H1 (cell line): Measurements from ENCODE around the gene KATNIP. TPM values are rescaled to one million over a fixed set of nuclear protein-coding genes. Genes with fewer than 3 reads are reported as not detected.

ENCODE experiments used
- CTCF ChIA-PET: fragments of 300-600 bp; sonication (Branson Sonifier 250); formaldehyde crosslinking; loops from one replicate; lab custom pipeline; 2021; ENCODE audit not compliant: partially characterized antibody; lab: Charles Lee
- POLR2A ChIA-PET: fragments of 300-600 bp; sonication (Branson Sonifier 250); formaldehyde crosslinking; loops from one replicate; lab custom pipeline; 2021; ENCODE audit warnings: inconsistent platforms; ENCODE audit not compliant: partially characterized antibody; lab: Charles Lee
- DNase-seq, 2 experiments: peaks; one replicate each; pipeline versions ENCODE4 v3.0.0 to v3.0.0-alpha.2; 2010 to 2022; ENCODE audit warnings: low spot score in 2 of 2, low read depth in 1 of 2, mixed read lengths in 1 of 2
- FAIRE-seq: peaks from 2 replicates; lab custom pipeline; 2011; peaks lifted over from hg19 to GRCh38; lab: Jason Lieb, UNC
- H2AFZ ChIP-seq: 2 replicates; pipeline ENCODE4 v1.8.1; 2012; ENCODE audit warnings: low read length, inconsistent platforms
- H2AK5ac ChIP-seq: 2 replicates; pipeline ENCODE4 v1.6.1; 2013; ENCODE audit warnings: low read depth, low read length
- H2BK120ac ChIP-seq: replicated peaks from 2 replicates; pipeline ENCODE3; 2013; ENCODE audit warnings: low read depth, low read length, inconsistent platforms
- H2BK12ac ChIP-seq: 2 replicates; pipeline ENCODE4 v1.6.1; 2013; ENCODE audit warnings: low read depth, low read length
- H2BK15ac ChIP-seq: 2 replicates; pipeline ENCODE4 v1.6.1; 2013; ENCODE audit warnings: low read length
- H2BK20ac ChIP-seq: 2 replicates; pipeline ENCODE4 v1.6.1; 2013; ENCODE audit warnings: low read length
- H2BK5ac ChIP-seq: 2 replicates; pipeline ENCODE4 v1.6.1; 2013; ENCODE audit warnings: low read depth, low read length
- H3K14ac ChIP-seq: 2 replicates; pipeline ENCODE4 v1.6.1; 2013; ENCODE audit warnings: inconsistent platforms; ENCODE audit not compliant: insufficient read length
- H3K18ac ChIP-seq: 2 replicates; pipeline ENCODE4 v1.6.1; 2013; ENCODE audit warnings: low read length; ENCODE audit errors: extremely low read depth
- H3K23ac ChIP-seq: 2 replicates; pipeline ENCODE4 v1.6.1; 2013; ENCODE audit warnings: inconsistent platforms; ENCODE audit not compliant: insufficient read length
- H3K23me2 ChIP-seq: 2 replicates; pipeline ENCODE4 v1.6.1; 2013; ENCODE audit warnings: low read depth, low read length
- H3K27ac ChIP-seq: 2 replicates; pipeline ENCODE4 v1.6.1; 2011; ENCODE audit warnings: low read depth, low read length, inconsistent platforms
- H3K27me3 ChIP-seq, 4 experiments: replicated peaks in 1 of 4; 1 replicate in 1 of 4; 2 replicates in 3 of 4; pipeline versions ENCODE4 v1.6.1 to v1.8.1; 2011 to 2013; ENCODE audit warnings: low read length in 3 of 4, mild to moderate bottlenecking in 3 of 4, inconsistent platforms in 2 of 4, mixed read lengths in 2 of 4, moderate library complexity in 1 of 4; ENCODE audit not compliant: control insufficient read depth in 3 of 4, insufficient read depth in 3 of 4; ENCODE audit errors: extremely low read depth in 1 of 4
- H3K36me3 ChIP-seq, 4 experiments: 2 replicates each; pipeline versions ENCODE4 v1.6.1 to v1.8.1; 2011 to 2013; ENCODE audit warnings: mild to moderate bottlenecking in 4 of 4, low read length in 3 of 4, moderate library complexity in 2 of 4, control low read depth in 1 of 4, inconsistent platforms in 1 of 4; ENCODE audit not compliant: insufficient read depth in 4 of 4, control insufficient read depth in 2 of 4
- H3K4ac ChIP-seq: replicated peaks from 2 replicates; pipeline ENCODE3; 2013; ENCODE audit warnings: low read length, low read depth, mixed read lengths, inconsistent platforms; ENCODE audit not compliant: insufficient read length
- H3K4me1 ChIP-seq, 4 experiments: replicated peaks in 1 of 4; 1 replicate in 1 of 4; 2 replicates in 3 of 4; pipeline versions ENCODE4 v1.6.1 to v1.8.1; 2011 to 2013; ENCODE audit warnings: low read length in 3 of 4, inconsistent platforms in 2 of 4, mixed read lengths in 1 of 4; ENCODE audit not compliant: insufficient read depth in 4 of 4, control insufficient read depth in 3 of 4
- H3K4me2 ChIP-seq, 2 experiments: 2 replicates each; pipeline versions ENCODE4 v1.6.1 to v1.8.1; 2011 to 2013; ENCODE audit warnings: low read depth in 2 of 2, low read length in 2 of 2, control low read depth in 1 of 2, inconsistent platforms in 1 of 2, mild to moderate bottlenecking in 1 of 2; ENCODE audit not compliant: insufficient read depth in 1 of 2
- H3K4me3 ChIP-seq, 4 experiments: fragments of 200-600, 300-600 bp in 1 of 4; sonication (generic), shearing (Covaris generic), sonication (Bioruptor Twin) in 1 of 4; 2 replicates each; pipeline versions ENCODE4 v1.5.1 to v1.8.1; 2011 to 2016; ENCODE audit warnings: low read length in 4 of 4, low read depth in 3 of 4, control low read depth in 2 of 4, inconsistent platforms in 2 of 4, mild to moderate bottlenecking in 2 of 4, mixed read lengths in 1 of 4, moderate library complexity in 1 of 4; ENCODE audit not compliant: insufficient read depth in 2 of 4; ENCODE audit errors: extremely low read depth in 1 of 4
- H3K56ac ChIP-seq: replicated peaks from 2 replicates; pipeline ENCODE3; 2013; ENCODE audit warnings: low read depth, mild to moderate bottlenecking, mixed read lengths, low read length, inconsistent platforms; ENCODE audit not compliant: insufficient read length
- H3K79me1 ChIP-seq: 2 replicates; pipeline ENCODE4 v1.6.1; 2013; ENCODE audit warnings: low read depth, low read length, control low read depth
- H3K79me2 ChIP-seq, 2 experiments: 2 replicates each; pipeline versions ENCODE4 v1.6.1 to v1.8.1; 2012 to 2013; ENCODE audit warnings: low read length in 2 of 2, mild to moderate bottlenecking in 2 of 2, inconsistent platforms in 1 of 2; ENCODE audit not compliant: insufficient read depth in 2 of 2, control insufficient read depth in 1 of 2
- H3K9ac ChIP-seq, 4 experiments: replicated peaks in 1 of 4; 1 replicate in 1 of 4; 2 replicates in 3 of 4; pipeline versions ENCODE4 v1.6.1 to v1.8.1; 2011 to 2013; ENCODE audit warnings: low read depth in 3 of 4, low read length in 3 of 4, control low read depth in 2 of 4, mild to moderate bottlenecking in 2 of 4, moderate library complexity in 2 of 4, inconsistent platforms in 1 of 4; ENCODE audit errors: extremely low read depth in 1 of 4
- H3K9me3 ChIP-seq, 2 experiments: 2 replicates each; pipeline versions ENCODE4 v1.6.1 to v1.8.1; 2012 to 2013; ENCODE audit warnings: mild to moderate bottlenecking in 2 of 2, moderate library complexity in 2 of 2, control low read depth in 1 of 2, inconsistent platforms in 1 of 2, low read depth in 1 of 2, low read length in 1 of 2, mixed read lengths in 1 of 2; ENCODE audit not compliant: insufficient read depth in 2 of 2
- H4K20me1 ChIP-seq, 2 experiments: replicated peaks in 1 of 2; 2 replicates each; pipeline versions ENCODE3 to v1.8.1; 2011 to 2013; ENCODE audit warnings: inconsistent platforms in 2 of 2, low read length in 2 of 2, mild to moderate bottlenecking in 1 of 2; ENCODE audit not compliant: insufficient read depth in 2 of 2, control insufficient read depth in 1 of 2
- H4K5ac ChIP-seq: 2 replicates; pipeline ENCODE4 v1.6.1; 2013; ENCODE audit warnings: low read length, low read depth, mixed read lengths, inconsistent platforms; ENCODE audit not compliant: insufficient read length
- H4K8ac ChIP-seq: 2 replicates; pipeline ENCODE4 v1.8.0; 2013; ENCODE audit warnings: mild to moderate bottlenecking, moderate library complexity, low read length, inconsistent platforms; ENCODE audit not compliant: insufficient read depth; ENCODE audit errors: extremely low read depth
- H4K91ac ChIP-seq: replicated peaks from 2 replicates; pipeline ENCODE3; 2013; ENCODE audit warnings: low read length, mixed read lengths, inconsistent platforms; ENCODE audit not compliant: insufficient read length
- ATF2 ChIP-seq: IDR thresholded peaks from 2 replicates; pipeline ENCODE4 v1.6.1; 2012; ENCODE audit warnings: low read length, inconsistent platforms
- EZH2 ChIP-seq: fragments of 200-600 bp; sonication (generic); IDR thresholded peaks from 2 replicates; pipeline ENCODE4 v1.7.1; 2012; ENCODE audit warnings: low read depth, mild to moderate bottlenecking, moderate library complexity, low read length, inconsistent platforms; ENCODE audit not compliant: severe bottlenecking
- GABPA ChIP-seq: IDR thresholded peaks from 2 replicates; pipeline ENCODE4 v1.6.1; 2011; ENCODE audit warnings: mild to moderate bottlenecking, low read length, moderate library complexity, borderline replicate concordance; ENCODE audit not compliant: insufficient read depth
- MAFK ChIP-seq: IDR thresholded peaks from 2 replicates; pipeline ENCODE4 v1.6.1; 2012; ENCODE audit warnings: low read depth, mild to moderate bottlenecking, improper control_type of control experiment, low read length
- RFX5 ChIP-seq: IDR thresholded peaks from 2 replicates; pipeline ENCODE4 v1.6.1; 2011; ENCODE audit warnings: low read depth, low read length, improper control_type of control experiment, borderline replicate concordance
- WGBS, 2 experiments: shearing (Covaris generic) in 1 of 2; methylation state at CpG; one replicate each; pipeline versions ENCODE4 v1.1.6 to v1.1.7; 2013 to 2015; ENCODE audit warnings: low lambda C conversion rate in 2 of 2, mixed read lengths in 2 of 2, inconsistent platforms in 1 of 2, low coverage in 1 of 2, missing lambda C conversion rate in 1 of 2; ENCODE audit not compliant: insufficient replicate concordance in 2 of 2, insufficient coverage in 1 of 2, insufficient read length in 1 of 2; ENCODE audit errors: extremely low coverage in 1 of 2, missing lambda C conversion rate in 1 of 2; 5-methylcytosine and 5-hydroxymethylcytosine counted together
- polyA plus RNA-seq, 7 experiments: library from polyadenylated mRNA; depleted of rRNA in 3 of 7; stranded (reverse) in 5 of 7; unstranded in 2 of 7; fragments of >200 nt in 5 of 7; fragments of 200-250 nt in 2 of 7; gene quantifications; 1 replicate in 5 of 7; 2 replicates in 1 of 7; 4 replicates in 1 of 7; pipeline versions ENCODE4 v1.2.1 to v1.2.3, GENCODE V29; 2011 to 2013; ENCODE audit warnings: missing spikeins in 2 of 7, mixed read lengths in 2 of 7
- total RNA-seq: library from RNA; stranded (reverse); fragmentation: NEBNext Ultra II Directional; extraction: Animal tissue kit (Norgen Biotek cat#: 25700); gene quantifications from 2 replicates; pipeline ENCODE4 v1.2.1, GENCODE V29; 2021

Gene KATNIP
- total and polyA plus RNA-seq, 2 of the 8 experiments (the other 6 are each of a cell fraction or from before 2014, with no cell fraction given), result 7.9 to 20.0 TPM

GRCh38 chr16:27544671-27545070 is 5.3 kb upstream of the KATNIP start:
- ChIA-PET CTCF (interaction anchor here (1.4 kb wide), 1 partner anchor 29 kb away, joined by 5 read pairs; no protein-coding TSS in a partner anchor), POLR2A (no interaction called here)
- Histone ChIP-seq H3K79me2 (peaks cover 20 to 28% of the 10 kb centered on the region in 2 experiments), H3K27me3 (no peaks in the 10 kb centered on the region), H2BK5ac (no peak overlapping the region), H2BK12ac (no peak overlapping the region), H3K56ac (no peak overlapping the region), H3K79me1 (peaks cover 7% of the 10 kb centered on the region), H2BK15ac (no peak overlapping the region), H2AFZ (no peak overlapping the region), H3K18ac (no peak overlapping the region), H3K27ac (no peak overlapping the region), H3K23ac (no peak overlapping the region), H4K5ac (no peak overlapping the region), H3K23me2 (peaks cover 5% of the 10 kb centered on the region; the same call in 1 of the 2 replicates), H4K20me1 (peaks cover 7 to 12% of the 10 kb centered on the region in 2 experiments), H4K91ac (no peak overlapping the region), H3K4me2 (no peak overlapping the region), H3K9ac (no peak overlapping the region), H4K8ac (no peak overlapping the region), H3K14ac (no peak overlapping the region), H2AK5ac (no peak overlapping the region), H2BK120ac (no peak overlapping the region), H3K36me3 (peaks cover 25 to 58% (median 47%) of the 10 kb centered on the region in 4 experiments), H3K9me3 (no peaks in the 10 kb centered on the region), H3K4ac (no peak overlapping the region), H3K4me1 (peaks cover 0 to 5% (median 3%) of the 10 kb centered on the region in 4 experiments; a peak in 3 of 7 replicates), H3K4me3 (no peak overlapping the region), H2BK20ac (no peak overlapping the region)
- DNase-seq (no peak), FAIRE-seq (no peak)
- TF ChIP-seq MAFK (no peak), GABPA (no peak), ATF2 (no peak), EZH2 (no peak), RFX5 (no peak)
- 78% methylated on average over 4 of the region's 4 CpGs; no CpG with 5 or more reads in 1 of the 2 experiments for WGBS, 2 experiments
